Activated CD4-positive, alpha-beta T cell treated with anti-CD3 and anti-CD28 coated beads, Interleukin-2, amount 10 ng/mL, durations not matched to agents 24 days and 14 days (primary cell): ENCODE results near the gene ABHD6. TPM values are rescaled to one million over a fixed set of nuclear protein-coding genes. Genes with fewer than 3 reads are reported as not detected.

Experiments used
- DNase-seq: peaks from one replicate; pipeline ENCODE4 v3.0.0; 2022
- H3K27ac Mint-ChIP-seq: one replicate; pipeline ENCODE4 v1.8.0; 2022; ENCODE audit warnings: mild to moderate bottlenecking, mixed read lengths
- H3K27me3 Mint-ChIP-seq: one replicate; pipeline ENCODE4 v1.8.0; 2022; ENCODE audit warnings: mixed read lengths
- H3K36me3 Mint-ChIP-seq: one replicate; pipeline ENCODE4 v1.8.0; 2022; ENCODE audit warnings: low read depth, mild to moderate bottlenecking, mixed read lengths
- H3K4me1 Mint-ChIP-seq: one replicate; pipeline ENCODE4 v1.8.0; 2021; ENCODE audit warnings: mixed read lengths
- H3K4me3 Mint-ChIP-seq: one replicate; pipeline ENCODE4 v1.8.0; 2022; ENCODE audit warnings: mild to moderate bottlenecking, moderate library complexity, mixed read lengths
- H3K9me3 Mint-ChIP-seq: one replicate; pipeline ENCODE4 v1.8.0; 2021; ENCODE audit warnings: mixed read lengths
- intact Hi-C: fragments of 100-400 bp; cut with micrococcal nuclease; formaldehyde crosslinking; loops from one replicate; pipeline ENCODE4 v1.15.1; 2023
- total RNA-seq: library from RNA; stranded (reverse); gene quantifications from 2 replicates; pipeline ENCODE4 v1.2.3, GENCODE V29; 2022

The ABHD6 gene
- 9.8 and 10.8 TPM in 2 replicates for total RNA-seq

GRCh38 chr3:58237238-58237940 is at the start of gene ABHD6:
TSS of gene ABHD6 (plus strand) at chr3:58237792. CDS start at chr3:58256587, 18,795 bp downstream.
- H3K27me3 Mint-ChIP-seq, result peaks cover 27% of the 10 kb centered on the region
- H3K4me1 Mint-ChIP-seq, result peaks cover 15% of the 10 kb centered on the region
- H3K9me3 Mint-ChIP-seq, result no peaks in the 10 kb centered on the region
- peak within 1 kb of the TSS; percentile 83 for H3K27ac Mint-ChIP-seq
- peaks cover 2% of the 10 kb centered on the region for H3K36me3 Mint-ChIP-seq
- intact Hi-C loops, result loop anchor here (1.0 to 10.0 kb wide), 3 partner anchors 69 to 483 kb away; partner anchors contain the start of genes HTD2, RPP14 and SLMAP
- peak within 1 kb of the TSS; percentile 94 for H3K4me3 Mint-ChIP-seq
- peak; percentile 95 for DNase-seq

GRCh38 chr3:58188173-58188564 is 49.4 kb upstream of the ABHD6 start:
- intact Hi-C loops, result loop anchor here (5.0 kb wide), 2 partner anchors 224 to 344 kb away; no protein-coding TSS in a partner anchor
- Mint-ChIP-seq H3K27me3 (peaks cover 2% of the 10 kb centered on the region), H3K9me3 (no peaks in the 10 kb centered on the region), H3K4me3 (no peak overlapping the region), H3K4me1 (no peaks in the 10 kb centered on the region), H3K36me3 (no peaks in the 10 kb centered on the region), H3K27ac (no peak overlapping the region)
- DNase-seq, result no peak

- no peak for DNase-seq
Observed at GRCh38 chr3:58188921-58189451, 48.6 kb upstream of the ABHD6 start.

GRCh38 chr3:58189691-58190090 is 47.9 kb upstream of the ABHD6 start:
- DNase-seq, result no peak
- no peaks in the 10 kb centered on the region for H3K36me3 Mint-ChIP-seq
- H3K27ac Mint-ChIP-seq, result no peak overlapping the region
- H3K4me3 Mint-ChIP-seq, result no peak overlapping the region
- H3K9me3 Mint-ChIP-seq, result no peaks in the 10 kb centered on the region
- intact Hi-C loops, result loop anchor here (5.0 kb wide), 2 partner anchors 223 to 343 kb away; no protein-coding TSS in a partner anchor
- H3K27me3 Mint-ChIP-seq, result no peaks in the 10 kb centered on the region
- H3K4me1 Mint-ChIP-seq, result no peaks in the 10 kb centered on the region

More at GRCh38 chr3:58188921-58189451, 48.6 kb upstream of the ABHD6 start:
- no peaks in the 10 kb centered on the region for H3K4me1 Mint-ChIP-seq
- intact Hi-C loops, result loop anchor here (5.0 kb wide), 2 partner anchors 223 to 343 kb away; no protein-coding TSS in a partner anchor
- no peak overlapping the region for H3K4me3 Mint-ChIP-seq
- H3K9me3 Mint-ChIP-seq, result no peaks in the 10 kb centered on the region
- H3K27me3 Mint-ChIP-seq, result no peaks in the 10 kb centered on the region
- no peak overlapping the region for H3K27ac Mint-ChIP-seq
- H3K36me3 Mint-ChIP-seq, result no peaks in the 10 kb centered on the region

- H3K4me1 Mint-ChIP-seq, result no peaks in the 10 kb centered on the region
- no peak overlapping the region for H3K27ac Mint-ChIP-seq
- H3K36me3 Mint-ChIP-seq, result no peaks in the 10 kb centered on the region
- no peak for DNase-seq
- no peaks in the 10 kb centered on the region for H3K27me3 Mint-ChIP-seq
- H3K4me3 Mint-ChIP-seq, result no peak overlapping the region
- intact Hi-C loops, result no loop called here
- H3K9me3 Mint-ChIP-seq, result no peaks in the 10 kb centered on the region
Observed at GRCh38 chr3:58190291-58190690, 47.3 kb upstream of the ABHD6 start.

- intact Hi-C loops, result no loop called here
- no peak overlapping the region for H3K27ac Mint-ChIP-seq
- no peak overlapping the region for H3K4me3 Mint-ChIP-seq
- H3K9me3 Mint-ChIP-seq, result no peaks in the 10 kb centered on the region
- no peaks in the 10 kb centered on the region for H3K4me1 Mint-ChIP-seq
- H3K27me3 Mint-ChIP-seq, result no peaks in the 10 kb centered on the region
- no peak for DNase-seq
- no peaks in the 10 kb centered on the region for H3K36me3 Mint-ChIP-seq
Observed at GRCh38 chr3:58190882-58191281, 46.7 kb upstream of the ABHD6 start.

- Mint-ChIP-seq H3K9me3 (no peaks in the 10 kb centered on the region), H3K4me1 (no peaks in the 10 kb centered on the region), H3K36me3 (no peaks in the 10 kb centered on the region), H3K27ac (no peak overlapping the region), H3K27me3 (no peaks in the 10 kb centered on the region), H3K4me3 (no peak overlapping the region)
- intact Hi-C loops, result no loop called here
- DNase-seq, result no peak
Observed at GRCh38 chr3:58191361-58191991, 46.1 kb upstream of the ABHD6 start.

GRCh38 chr3:58192069-58192468 is 45.5 kb upstream of the ABHD6 start:
- no peaks in the 10 kb centered on the region for H3K36me3 Mint-ChIP-seq
- no peak for DNase-seq
- no peaks in the 10 kb centered on the region for H3K4me1 Mint-ChIP-seq
- no peaks in the 10 kb centered on the region for H3K9me3 Mint-ChIP-seq
- H3K4me3 Mint-ChIP-seq, result no peak overlapping the region
- no peak overlapping the region for H3K27ac Mint-ChIP-seq
- intact Hi-C loops, result no loop called here
- no peaks in the 10 kb centered on the region for H3K27me3 Mint-ChIP-seq

- no peak overlapping the region for H3K4me3 Mint-ChIP-seq
- intact Hi-C loops, result no loop called here
- no peaks in the 10 kb centered on the region for H3K4me1 Mint-ChIP-seq
- DNase-seq, result no peak
- no peaks in the 10 kb centered on the region for H3K9me3 Mint-ChIP-seq
- H3K36me3 Mint-ChIP-seq, result no peaks in the 10 kb centered on the region
- H3K27ac Mint-ChIP-seq, result no peak overlapping the region
- H3K27me3 Mint-ChIP-seq, result no peaks in the 10 kb centered on the region
Observed at GRCh38 chr3:58193682-58194407, 43.7 kb upstream of the ABHD6 start.

- no peaks in the 10 kb centered on the region for H3K36me3 Mint-ChIP-seq
- intact Hi-C loops, result no loop called here
- DNase-seq, result no peak
- H3K27ac Mint-ChIP-seq, result no peak overlapping the region
- H3K9me3 Mint-ChIP-seq, result no peaks in the 10 kb centered on the region
- H3K4me3 Mint-ChIP-seq, result no peak overlapping the region
- peaks cover 11% of the 10 kb centered on the region for H3K27me3 Mint-ChIP-seq
- peaks cover 3% of the 10 kb centered on the region for H3K4me1 Mint-ChIP-seq
Observed at GRCh38 chr3:58197588-58197987, 40.0 kb upstream of the ABHD6 start.

- no peak overlapping the region for H3K27ac Mint-ChIP-seq
- no peak overlapping the region for H3K4me3 Mint-ChIP-seq
- peaks cover 15% of the 10 kb centered on the region for H3K27me3 Mint-ChIP-seq
- H3K4me1 Mint-ChIP-seq, result peaks cover 3% of the 10 kb centered on the region
- H3K36me3 Mint-ChIP-seq, result no peaks in the 10 kb centered on the region
- intact Hi-C loops, result no loop called here
- DNase-seq, result no peak
- H3K9me3 Mint-ChIP-seq, result no peaks in the 10 kb centered on the region
Observed at GRCh38 chr3:58198362-58198761, 39.2 kb upstream of the ABHD6 start.

GRCh38 chr3:58198804-58199203 is 38.8 kb upstream of the ABHD6 start:
- Mint-ChIP-seq H3K27me3 (peaks cover 15% of the 10 kb centered on the region), H3K27ac (no peak overlapping the region), H3K36me3 (no peaks in the 10 kb centered on the region), H3K9me3 (no peaks in the 10 kb centered on the region), H3K4me3 (no peak overlapping the region), H3K4me1 (peaks cover 3% of the 10 kb centered on the region)
- no peak for DNase-seq
- intact Hi-C loops, result no loop called here

GRCh38 chr3:58200121-58200709 is 37.4 kb upstream of the ABHD6 start:
- Mint-ChIP-seq H3K36me3 (no peaks in the 10 kb centered on the region), H3K9me3 (no peaks in the 10 kb centered on the region), H3K27me3 (peaks cover 15% of the 10 kb centered on the region), H3K4me3 (no peak overlapping the region), H3K27ac (no peak overlapping the region), H3K4me1 (peaks cover 3% of the 10 kb centered on the region)
- intact Hi-C loops, result no loop called here
- DNase-seq, result no peak
